Epithelial cell of proximal tubule (primary cell): ENCODE measurements around the gene RTKN. TPM values are rescaled to one million over a fixed set of nuclear protein-coding genes. Genes with fewer than 3 reads are reported as not detected.
A peak's percentile ranks its signal among the peaks of the same experiment; 100 is the strongest.

Experiments
- DNase-seq: peaks from one replicate; pipeline ENCODE4 v3.0.0-alpha.2; 2011; ENCODE audit warnings: low read depth
- H3K4me3 ChIP-seq: 2 replicates; pipeline ENCODE4 v1.5.1; 2011; ENCODE audit warnings: low read depth, mild to moderate bottlenecking, low read length
- total RNA-seq: library from RNA; depleted of rRNA; stranded (reverse); fragments of >200 nt; gene quantifications from 2 replicates; pipeline ENCODE4 v1.2.3, GENCODE V29; 2015
- TF ChIP-seq, protein P1 (sequence below): conservative IDR thresholded peaks from 2 replicates; pipeline ENCODE4 v1.5.1; 2012; ENCODE audit warnings: low read depth, mild to moderate bottlenecking, low read length

Gene RTKN
- total RNA-seq, 1 donor from 2014 or later: 85.3 TPM

- TF ChIP-seq, protein P1, sequence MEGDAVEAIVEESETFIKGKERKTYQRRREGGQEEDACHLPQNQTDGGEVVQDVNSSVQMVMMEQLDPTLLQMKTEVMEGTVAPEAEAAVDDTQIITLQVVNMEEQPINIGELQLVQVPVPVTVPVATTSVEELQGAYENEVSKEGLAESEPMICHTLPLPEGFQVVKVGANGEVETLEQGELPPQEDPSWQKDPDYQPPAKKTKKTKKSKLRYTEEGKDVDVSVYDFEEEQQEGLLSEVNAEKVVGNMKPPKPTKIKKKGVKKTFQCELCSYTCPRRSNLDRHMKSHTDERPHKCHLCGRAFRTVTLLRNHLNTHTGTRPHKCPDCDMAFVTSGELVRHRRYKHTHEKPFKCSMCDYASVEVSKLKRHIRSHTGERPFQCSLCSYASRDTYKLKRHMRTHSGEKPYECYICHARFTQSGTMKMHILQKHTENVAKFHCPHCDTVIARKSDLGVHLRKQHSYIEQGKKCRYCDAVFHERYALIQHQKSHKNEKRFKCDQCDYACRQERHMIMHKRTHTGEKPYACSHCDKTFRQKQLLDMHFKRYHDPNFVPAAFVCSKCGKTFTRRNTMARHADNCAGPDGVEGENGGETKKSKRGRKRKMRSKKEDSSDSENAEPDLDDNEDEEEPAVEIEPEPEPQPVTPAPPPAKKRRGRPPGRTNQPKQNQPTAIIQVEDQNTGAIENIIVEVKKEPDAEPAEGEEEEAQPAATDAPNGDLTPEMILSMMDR: no peak
- no peak for DNase-seq
Measured at GRCh38 chr2:74481961-74482800, 40.4 kb upstream of the RTKN start.

GRCh38 chr2:74481431-74481830, 39.7 kb upstream of the RTKN start:
- TF ChIP-seq, protein P1: no peak

More at GRCh38 chr2:74481961-74482800, 40.4 kb upstream of the RTKN start:
- peak overlapping the region; percentile 79 for H3K4me3 ChIP-seq

GRCh38 chr2:74474899-74475298, 33.2 kb upstream of the RTKN start:
- no peak for DNase-seq
- no peak overlapping the region for H3K4me3 ChIP-seq
- TF ChIP-seq, protein P1: peak; percentile 41

More at GRCh38 chr2:74481431-74481830, 39.7 kb upstream of the RTKN start:
- H3K4me3 ChIP-seq: peak overlapping the region; percentile 79
- no peak for DNase-seq

DNA sequence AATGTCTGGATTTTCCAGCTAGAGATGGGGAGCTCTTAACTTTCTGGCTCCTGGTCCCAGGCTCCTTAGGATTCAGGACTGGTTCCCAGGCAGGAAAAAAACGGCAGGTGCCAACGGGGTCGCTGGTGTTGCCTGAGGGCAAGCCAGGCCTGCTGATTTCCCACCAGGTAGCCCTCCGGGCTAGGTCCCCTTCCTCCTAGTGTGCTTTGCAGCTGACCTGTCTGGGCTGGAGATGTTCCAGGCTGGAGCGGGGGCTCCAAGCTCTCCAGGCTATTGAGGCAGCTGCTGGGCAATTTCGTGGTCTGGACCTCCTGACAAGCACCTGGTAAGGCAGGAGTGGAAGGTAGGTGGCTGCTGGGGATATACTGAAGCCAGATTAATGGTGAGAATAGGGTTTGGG, 32.7 kb upstream of the RTKN start:
- TF ChIP-seq, protein P1: no peak
- H3K4me3 ChIP-seq: no peak overlapping the region
- no peak for DNase-seq

GRCh38 chr2:74472945-74473258, 31.2 kb upstream of the RTKN start:
- H3K4me3 ChIP-seq: peak overlapping the region; percentile 72
- no peak for DNase-seq
- TF ChIP-seq, protein P1: no peak

DNA sequence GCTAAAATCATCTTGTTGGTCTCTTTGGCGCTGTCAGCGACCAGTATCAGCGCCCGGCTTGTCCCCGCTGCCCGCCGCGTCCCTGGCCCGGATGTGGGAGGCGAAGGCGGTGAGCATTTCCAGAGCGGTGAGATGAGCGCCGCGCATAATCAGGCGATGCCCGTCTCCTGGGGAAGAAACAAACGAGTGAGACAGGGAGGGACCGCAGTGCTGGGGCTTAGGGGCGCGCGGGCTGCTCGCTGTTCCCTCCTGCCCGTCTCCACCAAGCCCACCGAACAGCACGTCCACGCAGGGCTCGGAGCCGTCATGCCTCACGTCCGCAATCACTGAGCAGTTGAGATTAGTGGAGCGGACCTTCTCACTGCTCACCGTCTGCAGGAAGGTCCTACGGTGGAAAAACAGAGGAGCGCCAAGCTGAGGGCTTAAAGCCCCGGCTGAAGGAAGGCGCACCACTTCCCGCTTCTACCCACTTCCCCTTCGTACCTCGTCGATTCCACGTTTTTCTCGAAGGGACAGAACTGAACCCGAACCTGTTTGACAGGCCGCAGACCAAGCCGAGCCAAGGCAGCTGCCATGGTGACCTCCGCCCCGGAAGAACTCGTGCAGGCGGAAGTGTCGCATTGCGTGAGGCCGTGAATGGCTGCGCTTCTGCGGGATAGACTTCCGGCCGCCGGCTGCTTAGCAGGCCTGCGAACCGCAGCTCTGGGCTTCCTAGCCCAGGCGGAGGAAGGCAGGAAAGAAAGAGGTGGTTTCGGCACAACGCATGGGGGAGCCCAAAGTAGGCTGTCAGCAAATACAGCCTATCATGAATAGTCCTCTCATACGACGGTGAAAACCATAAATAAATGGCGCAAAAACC, 30.6 kb upstream of the RTKN start, which contains the start of gene MRPL53:
Gene MRPL53 (minus strand): TSS at position 595 of the 859 bp plus-strand sequence. CDS start 20 bp downstream, at position 575.
- TF ChIP-seq, protein P1: no peak
- H3K4me3 ChIP-seq: peak within 1 kb of the TSS; percentile 72
- peak; percentile 59 for DNase-seq
